ENCODE measurements around the gene SLC52A3.

The SLC52A3 gene

DNA sequence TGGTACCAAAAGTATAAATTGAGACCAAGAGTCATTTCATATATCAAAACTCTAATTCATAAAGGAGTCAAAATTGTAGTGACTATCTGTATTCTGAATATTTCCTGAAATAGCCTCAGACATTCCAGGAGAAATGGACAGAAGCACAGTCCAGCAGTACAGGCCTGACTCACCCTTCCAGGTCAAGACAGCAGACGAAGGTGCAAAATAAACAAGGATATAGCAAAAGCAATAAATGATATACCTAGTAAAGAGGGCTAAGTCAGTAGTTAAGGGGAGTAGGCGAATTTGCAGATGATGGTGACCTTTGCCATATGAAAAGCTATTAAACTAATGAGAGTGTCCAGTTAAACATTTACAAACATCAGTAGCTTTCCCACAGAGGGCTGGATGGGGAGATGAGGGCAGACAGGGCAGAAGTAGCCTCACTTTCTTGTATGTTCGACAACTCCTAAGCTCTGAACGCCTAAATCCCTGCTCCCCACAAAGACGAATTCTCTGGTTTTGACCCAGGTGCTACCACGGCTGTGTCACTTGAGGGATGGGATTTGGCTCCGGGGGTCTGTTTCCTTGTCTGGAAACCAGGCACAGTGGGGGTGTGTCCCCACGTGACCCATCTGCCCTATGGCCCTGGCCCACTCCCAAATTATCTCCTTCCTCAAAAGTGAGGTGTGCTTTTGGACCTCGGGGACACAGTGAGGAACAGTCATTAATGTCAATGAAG lies 3.6 kb upstream of the SLC52A3 start:
- no peak for DNase-seq (ENCODE audit: low read depth, low spot score)
- H3K27ac ChIP-seq = no peak overlapping the region

- DNase-seq (ENCODE audit: low read depth, low spot score) = no peak
- H3K27ac ChIP-seq = no peak overlapping the region
These were observed 2.4 kb upstream of the SLC52A3 start for GRCh38 chr20:770691-771090.

DNA sequence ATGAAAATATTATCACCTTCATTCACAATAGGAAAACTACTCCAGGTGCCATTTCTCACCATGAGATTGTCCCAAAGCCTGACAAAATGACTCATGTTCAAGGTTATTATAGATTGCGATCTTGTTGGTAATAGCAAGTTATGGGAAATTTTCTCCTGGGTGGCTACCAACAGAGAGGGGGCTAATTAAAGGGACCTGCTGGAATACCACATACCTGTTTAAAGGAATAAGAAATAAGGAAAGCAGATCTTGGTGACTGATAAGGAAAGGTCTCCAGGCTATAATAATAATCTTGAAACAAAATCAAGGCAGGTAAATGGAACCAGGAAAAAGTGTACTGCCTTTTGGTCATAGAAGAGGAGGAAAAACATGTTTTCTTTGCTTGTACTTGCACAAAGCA lies 1.4 kb downstream of the SLC52A3 start:
- no peak overlapping the region for H3K27ac ChIP-seq
- no peak for DNase-seq (ENCODE audit: low read depth, low spot score)

DNA sequence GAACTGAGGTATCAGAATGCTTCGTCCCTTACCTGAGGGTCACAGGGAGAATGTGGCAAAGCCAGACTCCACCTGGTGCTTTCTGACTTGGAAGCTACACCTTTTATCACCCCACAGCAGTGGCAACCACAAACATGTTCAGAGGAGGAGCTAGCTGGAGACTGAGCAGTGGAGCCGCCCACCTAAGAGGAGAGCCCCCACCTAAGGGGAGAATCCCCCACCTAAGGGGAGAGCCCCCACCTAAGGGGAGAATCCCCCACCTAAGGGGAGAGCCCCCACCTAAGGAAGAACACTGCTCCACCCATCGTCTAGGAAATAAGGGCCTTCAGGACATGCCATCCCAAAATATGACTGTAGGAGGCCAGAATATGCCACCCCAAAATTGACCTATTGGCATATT lies 4.0 kb downstream of the SLC52A3 start:
- no peak overlapping the region for H3K27ac ChIP-seq
- DNase-seq (ENCODE audit: low read depth, low spot score) = no peak

- no peak for DNase-seq (ENCODE audit: low read depth, low spot score)
These were observed 6.6 kb downstream of the SLC52A3 start for GRCh38 chr20:761418-762381.

GRCh38 chr20:760751-761417 lies 7.4 kb downstream of the SLC52A3 start:
- H3K27ac ChIP-seq = no peak overlapping the region
- no peak for DNase-seq (ENCODE audit: low read depth, low spot score)

More at GRCh38 chr20:761418-762381, 6.6 kb downstream of the SLC52A3 start:
- no peak overlapping the region for H3K27ac ChIP-seq

DNA sequence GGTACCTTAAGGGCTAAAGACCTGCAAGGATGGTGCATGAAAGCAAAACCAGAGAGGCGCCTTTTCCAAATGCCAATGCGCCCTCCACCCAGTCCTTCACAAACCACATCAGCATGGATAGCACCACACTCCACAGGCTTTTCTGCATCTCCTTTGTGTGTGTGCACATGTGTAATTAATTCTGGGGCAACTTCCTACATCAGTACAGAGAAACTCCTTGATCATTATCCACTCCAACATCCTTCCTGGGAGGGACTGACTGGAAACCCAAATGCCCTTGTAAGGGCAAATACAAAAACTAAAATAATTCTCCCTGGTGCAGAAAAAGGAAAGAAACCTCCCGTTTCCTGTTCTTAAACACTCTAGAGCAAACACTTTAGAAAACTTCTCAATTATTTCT lies 10.8 kb downstream of the SLC52A3 start:
- DNase-seq (ENCODE audit: low read depth, low spot score) = no peak
- H3K27ac ChIP-seq = no peak overlapping the region

DNA sequence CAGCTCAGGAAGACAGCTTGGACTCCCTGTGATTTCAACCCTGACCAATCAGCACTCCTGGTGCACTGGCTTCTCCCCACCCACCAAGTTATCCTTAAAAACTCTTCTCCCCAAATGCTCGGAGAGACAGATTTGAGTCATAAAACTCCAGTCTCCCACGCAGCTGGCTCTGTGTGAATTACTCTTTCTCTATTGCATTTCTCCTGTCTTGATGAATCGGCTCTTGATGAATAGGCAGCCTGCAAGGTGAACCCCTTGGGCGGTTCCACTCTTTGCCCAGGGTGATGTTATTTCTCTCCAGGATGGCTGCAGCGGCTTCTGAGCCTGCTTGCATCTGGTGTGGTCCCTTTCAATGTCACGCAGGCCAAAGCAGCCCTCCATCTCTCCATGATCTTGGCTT lies 12.4 kb downstream of the SLC52A3 start:
- no peak for DNase-seq (ENCODE audit: low read depth, low spot score)
- no peak overlapping the region for H3K27ac ChIP-seq

DNA sequence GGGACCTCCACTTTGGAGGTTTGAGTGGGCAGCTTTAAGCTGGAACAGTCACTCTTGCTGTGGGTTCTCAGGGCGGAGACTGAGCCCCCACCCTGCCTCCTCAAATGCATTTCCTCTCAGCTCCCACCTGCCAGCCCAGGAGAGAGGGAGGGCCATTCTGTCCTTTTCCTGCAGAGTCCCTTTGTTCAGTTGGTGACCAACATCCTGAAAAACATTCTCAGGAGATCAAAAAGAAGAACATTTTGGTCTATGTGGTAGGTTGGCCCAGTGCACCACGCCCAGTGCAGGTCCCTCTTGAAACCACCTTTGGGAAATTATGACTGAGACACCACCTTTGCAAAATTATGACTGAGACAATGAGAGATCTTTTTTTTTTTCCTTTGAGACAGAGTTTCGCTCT lies 13.4 kb downstream of the SLC52A3 start:
- no peak overlapping the region for H3K27ac ChIP-seq
- DNase-seq (ENCODE audit: low read depth, low spot score) = no peak

DNA sequence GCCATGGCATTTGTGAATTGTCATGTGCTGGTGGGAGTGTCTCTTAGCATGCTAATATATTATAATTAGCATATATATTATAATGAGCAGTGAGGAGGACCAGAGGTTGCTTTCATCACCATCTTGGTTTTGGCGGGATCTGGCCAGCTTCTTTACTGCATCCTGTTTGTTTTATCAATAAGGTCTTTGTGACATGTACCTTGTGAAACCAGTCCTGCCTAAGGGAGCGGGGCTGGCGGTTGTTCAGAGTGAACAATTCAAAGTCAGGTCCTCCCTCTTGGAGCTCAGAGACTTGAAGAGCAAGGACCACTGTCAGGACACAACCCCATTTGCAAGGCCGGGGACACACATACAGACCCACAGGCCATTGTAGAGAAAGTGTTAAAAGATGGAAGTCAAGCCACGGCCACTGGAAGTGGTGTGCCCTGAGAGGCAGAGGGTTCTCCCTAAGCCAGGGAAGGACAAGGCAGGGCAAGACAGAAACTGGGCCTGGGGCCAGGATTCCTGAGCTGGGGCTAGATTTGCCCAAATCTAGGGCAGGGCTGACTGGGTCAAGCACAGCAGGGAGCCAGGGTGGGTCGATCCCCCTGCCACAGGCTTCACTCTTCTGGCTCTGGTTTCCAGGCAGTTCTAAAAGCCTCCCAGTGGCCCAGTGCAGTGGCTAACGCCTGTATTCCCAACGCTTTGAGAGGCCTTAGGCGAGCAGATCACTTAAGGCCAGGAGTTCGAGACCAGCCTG lies 14.2 kb downstream of the SLC52A3 start:
- DNase-seq (ENCODE audit: low read depth, low spot score) = no peak
- no peak overlapping the region for H3K27ac ChIP-seq

- H3K27ac ChIP-seq = no peak overlapping the region
- DNase-seq (ENCODE audit: low read depth, low spot score) = no peak
These were observed 15.2 kb downstream of the SLC52A3 start for GRCh38 chr20:753136-753535.

DNA sequence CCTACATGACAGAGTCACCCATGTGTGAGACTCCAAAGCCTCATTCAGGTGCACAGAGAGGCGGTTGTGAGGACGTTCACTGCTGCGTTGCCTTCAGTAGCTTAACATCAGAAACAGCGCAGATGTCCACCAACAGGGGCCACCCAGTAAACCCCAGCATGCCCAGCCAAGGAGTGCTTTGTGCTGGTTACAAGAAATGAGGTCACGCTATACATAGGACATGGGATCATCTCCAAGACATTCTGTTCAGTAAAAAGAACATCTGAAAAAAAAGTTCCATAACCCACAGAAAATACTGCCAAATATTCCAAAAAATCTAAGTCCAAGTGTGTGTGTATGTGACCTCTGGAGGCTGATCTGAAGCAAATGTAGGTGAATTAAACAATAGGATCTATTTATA lies 16.0 kb downstream of the SLC52A3 start:
- no peak overlapping the region for H3K27ac ChIP-seq
- DNase-seq (ENCODE audit: low read depth, low spot score) = no peak

GRCh38 chr20:751761-752160 lies 16.5 kb downstream of the SLC52A3 start:
- DNase-seq (ENCODE audit: low read depth, low spot score) = no peak
- H3K27ac ChIP-seq = no peak overlapping the region

DNA sequence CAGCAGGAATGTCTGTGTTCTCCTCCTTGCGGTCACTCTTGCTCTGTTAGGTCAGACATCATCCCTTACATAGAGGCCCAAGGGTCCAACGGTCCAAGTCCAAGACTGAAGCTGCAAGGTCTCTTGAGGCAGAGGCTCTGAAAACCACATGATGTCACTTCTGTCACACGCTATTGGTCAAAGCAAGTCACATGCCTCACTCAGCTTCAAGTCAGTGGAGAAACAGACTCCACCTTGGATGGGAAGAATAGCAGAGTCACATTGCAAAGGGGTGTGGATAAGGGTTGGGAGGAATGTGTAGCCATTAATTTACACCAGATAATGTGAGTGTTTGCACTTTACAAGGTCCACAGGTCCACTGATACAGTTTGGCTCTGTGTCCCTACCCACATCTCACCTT lies 17.5 kb downstream of the SLC52A3 start:
- no peak overlapping the region for H3K27ac ChIP-seq
- no peak for DNase-seq (ENCODE audit: low read depth, low spot score)

DNA sequence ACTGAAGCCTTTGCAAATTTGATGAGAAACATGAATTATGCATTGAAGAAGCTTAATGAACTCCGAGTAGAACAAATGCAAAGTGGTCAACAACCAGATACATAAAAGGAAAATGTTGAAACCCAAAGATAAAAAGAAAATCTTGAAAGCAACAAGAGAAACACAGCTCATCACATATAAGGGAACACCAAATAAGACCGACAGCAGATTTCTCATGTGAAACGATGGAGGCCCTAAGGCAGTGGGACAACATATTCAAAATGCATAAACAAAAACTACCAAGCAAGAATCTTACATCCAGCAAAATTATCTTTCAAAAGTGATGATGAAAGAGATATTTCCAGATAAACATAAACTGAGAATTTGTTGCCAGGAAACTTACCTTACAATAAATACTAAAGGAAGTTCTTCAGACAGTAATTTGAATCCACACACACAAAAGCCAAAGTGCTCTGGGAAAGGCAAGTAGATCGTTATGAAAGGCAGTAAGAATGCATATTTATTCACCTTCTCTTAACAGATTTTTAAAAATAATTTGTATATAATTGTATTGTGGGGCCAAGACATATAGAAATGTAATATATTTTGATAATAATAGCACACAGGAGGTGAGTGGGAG lies 22.5 kb downstream of the SLC52A3 start:
- DNase-seq (ENCODE audit: low read depth, low spot score) = no peak
- no peak overlapping the region for H3K27ac ChIP-seq

GRCh38 chr20:742156-742555 lies 26.1 kb downstream of the SLC52A3 start:
- H3K27ac ChIP-seq = no peak overlapping the region
- DNase-seq (ENCODE audit: low read depth, low spot score) = no peak

DNA sequence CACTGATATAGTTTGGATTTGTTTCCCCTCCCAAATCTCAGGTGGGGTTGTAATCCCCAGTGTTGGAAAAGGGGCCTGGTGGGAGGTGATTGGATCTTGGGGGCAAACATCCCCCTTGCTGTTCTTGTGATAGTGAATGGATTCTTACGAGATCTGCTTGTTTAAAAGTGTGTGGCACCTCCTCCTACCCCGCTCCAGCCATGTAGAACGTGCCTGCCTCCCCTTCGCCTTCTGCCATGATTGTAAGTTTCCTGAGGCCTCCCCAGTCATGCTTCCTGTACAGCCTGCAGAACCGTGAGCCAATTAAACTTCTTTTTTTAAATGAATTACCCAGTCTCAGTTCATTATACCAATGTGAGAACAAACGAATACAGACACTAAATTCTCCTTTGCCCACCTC lies 26.7 kb downstream of the SLC52A3 start:
- no peak overlapping the region for H3K27ac ChIP-seq
- DNase-seq (ENCODE audit: low read depth, low spot score) = no peak

GRCh38 chr20:740162-740561 lies 28.1 kb downstream of the SLC52A3 start:
- H3K27ac ChIP-seq = no peak overlapping the region
- DNase-seq (ENCODE audit: low read depth, low spot score) = no peak

DNA sequence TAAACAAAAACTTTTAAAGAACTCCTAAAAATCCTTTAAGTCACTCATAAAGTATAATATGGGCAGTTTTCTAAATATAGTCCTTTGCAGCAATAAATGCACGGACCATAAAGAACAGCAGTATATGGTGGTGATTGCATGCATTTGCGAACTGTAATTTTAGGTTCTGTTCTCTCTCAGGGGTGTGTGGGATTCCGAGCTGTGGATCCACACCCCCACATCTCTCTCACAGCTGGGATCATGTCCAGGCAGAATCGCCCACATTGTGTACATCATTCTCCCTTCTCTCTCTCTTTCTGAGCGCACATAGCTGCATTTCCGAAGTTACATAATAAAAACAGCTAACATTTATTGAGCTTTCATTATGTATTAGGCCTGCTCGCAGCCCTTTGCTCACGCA lies 28.6 kb downstream of the SLC52A3 start:
- H3K27ac ChIP-seq = no peak overlapping the region
- no peak for DNase-seq (ENCODE audit: low read depth, low spot score)

GRCh38 chr20:733861-734260 lies 34.4 kb downstream of the SLC52A3 start:
- DNase-seq (ENCODE audit: low read depth, low spot score) = no peak
- no peak overlapping the region for H3K27ac ChIP-seq
